ENCODE measurements around the gene CAMSAP2.

DNA sequence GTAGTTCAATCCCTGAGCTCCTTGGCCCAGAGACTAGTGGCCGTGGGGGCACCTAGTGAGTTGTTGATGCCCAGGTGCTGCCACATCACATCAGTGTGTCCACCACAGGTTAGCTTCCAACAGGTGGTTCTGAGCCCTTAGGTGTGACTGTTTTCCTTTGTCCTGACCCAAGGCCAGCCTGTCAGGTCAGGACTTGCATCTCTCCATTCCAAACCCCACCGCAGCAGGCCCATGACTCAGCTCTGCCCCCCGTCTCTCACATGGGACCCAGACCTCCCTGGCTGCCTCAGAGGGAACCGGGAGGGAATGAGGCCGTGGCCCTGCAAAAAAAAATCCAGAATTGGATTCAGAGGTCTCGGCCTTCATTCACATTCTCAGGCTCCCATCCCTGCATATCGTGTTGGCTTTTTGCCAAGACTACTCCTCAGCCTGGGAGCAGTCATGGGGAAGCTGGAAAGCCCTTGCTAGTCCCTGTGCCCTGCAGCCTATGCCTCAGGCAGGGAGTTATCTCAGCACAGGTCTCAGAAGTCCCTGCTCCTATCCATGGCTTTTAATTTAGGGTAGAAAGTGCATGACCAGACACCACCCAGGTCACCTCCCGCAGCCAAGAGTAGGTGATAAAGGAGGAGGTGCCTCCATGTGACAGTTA, 163.2 kb downstream of the CAMSAP2 start:
- TF ChIP-seq, protein P1, sequence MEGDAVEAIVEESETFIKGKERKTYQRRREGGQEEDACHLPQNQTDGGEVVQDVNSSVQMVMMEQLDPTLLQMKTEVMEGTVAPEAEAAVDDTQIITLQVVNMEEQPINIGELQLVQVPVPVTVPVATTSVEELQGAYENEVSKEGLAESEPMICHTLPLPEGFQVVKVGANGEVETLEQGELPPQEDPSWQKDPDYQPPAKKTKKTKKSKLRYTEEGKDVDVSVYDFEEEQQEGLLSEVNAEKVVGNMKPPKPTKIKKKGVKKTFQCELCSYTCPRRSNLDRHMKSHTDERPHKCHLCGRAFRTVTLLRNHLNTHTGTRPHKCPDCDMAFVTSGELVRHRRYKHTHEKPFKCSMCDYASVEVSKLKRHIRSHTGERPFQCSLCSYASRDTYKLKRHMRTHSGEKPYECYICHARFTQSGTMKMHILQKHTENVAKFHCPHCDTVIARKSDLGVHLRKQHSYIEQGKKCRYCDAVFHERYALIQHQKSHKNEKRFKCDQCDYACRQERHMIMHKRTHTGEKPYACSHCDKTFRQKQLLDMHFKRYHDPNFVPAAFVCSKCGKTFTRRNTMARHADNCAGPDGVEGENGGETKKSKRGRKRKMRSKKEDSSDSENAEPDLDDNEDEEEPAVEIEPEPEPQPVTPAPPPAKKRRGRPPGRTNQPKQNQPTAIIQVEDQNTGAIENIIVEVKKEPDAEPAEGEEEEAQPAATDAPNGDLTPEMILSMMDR (conservative IDR thresholded peaks at IDR 0.05; ENCODE audit: low read length), result no peak
- TF ChIP-seq EZH2phosphoT487 (IDR thresholded peaks at IDR 0.05; ENCODE audit: borderline replicate concordance), result no peak

All from Loucy (cell line).